Stomach (tissue), 9 donors: ENCODE results near the gene MAST4. TPM values are rescaled to one million over a fixed set of nuclear protein-coding genes. Genes with fewer than 3 reads are reported as not detected.

ENCODE experiments used
- DNase-seq, 2 donors: peaks; one replicate each; pipeline versions ENCODE4 v3.0.0 to v3.0.0-alpha.2; 2013 to 2019
- H3K27ac ChIP-seq, 5 donors: fragments of 200-600 bp in 4 of 5; sonication (generic) in 4 of 5; one replicate each; pipeline ENCODE4 v1.5.1; 2013 to 2019; ENCODE audit warnings: mild to moderate bottlenecking in 1 of 5, moderate library complexity in 1 of 5
- H3K27me3 ChIP-seq, 3 donors: fragments of 200-600 bp; sonication (generic); one replicate each; pipeline ENCODE4 v1.5.1; 2017 to 2019; ENCODE audit warnings: mixed run types in 1 of 3
- H3K36me3 ChIP-seq, 4 donors: fragments of 200-600 bp; sonication (generic); 1 replicate in 3 of 4; 2 replicates in 1 of 4; pipeline ENCODE4 v1.5.1; 2016 to 2019
- H3K4me1 ChIP-seq, 4 donors: fragments of 200-600 bp; sonication (generic); one replicate each; pipeline ENCODE4 v1.5.1; 2016 to 2019
- H3K4me3 ChIP-seq, 4 donors: fragments of 200-600 bp; sonication (generic) in 3 of 4; one replicate each; pipeline ENCODE4 v1.5.1; 2016 to 2019; ENCODE audit warnings: mild to moderate bottlenecking in 1 of 4
- H3K9me3 ChIP-seq, 4 donors: fragments of 200-600 bp; sonication (generic); one replicate each; pipeline ENCODE4 v1.5.1; 2016 to 2019
- EP300 ChIP-seq: sonication (generic); formaldehyde crosslinking; IDR thresholded peaks from one replicate; pipeline ENCODE4 v1.6.1; 2017; ENCODE audit warnings: antibody characterized with exemption
- POLR2A ChIP-seq, 4 donors: fragments of 450-650 bp; IDR thresholded peaks; one replicate each; pipeline ENCODE4 v1.6.1; 2016; ENCODE audit warnings: antibody characterized with exemption in 4 of 4, control low read depth in 2 of 4, mild to moderate bottlenecking in 1 of 4, moderate library complexity in 1 of 4
- POLR2AphosphoS5 ChIP-seq, 3 donors: sonication (generic); formaldehyde crosslinking; IDR thresholded peaks; one replicate each; pipeline ENCODE4 v1.6.1; 2016; ENCODE audit warnings: antibody characterized with exemption in 3 of 3
- WGBS, 5 donors: extraction: QIAGEN DNeasy Blood & Tissue Kit in 3 of 5; methylation state at CpG; one replicate each; pipeline versions ENCODE4 v1.1.5 to v1.1.7; 2013 to 2018; 5-methylcytosine and 5-hydroxymethylcytosine counted together
- intact Hi-C: fragments of 100-400 bp; cut with DNase I; formaldehyde crosslinking; loops from one replicate; pipeline ENCODE4 v1.15.1; 2023; ENCODE audit warnings: low total_unique reads
- polyA plus RNA-seq, 3 donors: library from polyadenylated mRNA; stranded (reverse); fragments of 200-250 nt; gene quantifications; one replicate each; pipeline ENCODE4 v1.2.3, GENCODE V29; 2013
- total RNA-seq, 5 donors: library from RNA; depleted of rRNA; stranded (reverse); fragments of >200 nt; gene quantifications; one replicate each; pipeline versions ENCODE4 v1.1.0 to v1.2.3, GENCODE V29; 2014 to 2016
- TF ChIP-seq, protein P1 (sequence below), 7 experiments: fragments of 450-650 bp in 4 of 7; fragments of 200-600 bp in 3 of 7; sonication (generic) in 3 of 7; IDR thresholded peaks; one replicate each; pipeline ENCODE4 v1.5.1; 2016 to 2019; ENCODE audit warnings: antibody characterized with exemption in 7 of 7, control low read depth in 2 of 7, mild to moderate bottlenecking in 1 of 7
- donor health status: healthy with polysubstance abuse.
- donor health status: Bipolar disorder and iron deficiency.
- donor health status: healthy.

The MAST4 gene
- total and polyA plus RNA-seq, 8 donors, result 1.5 to 52.5 (median 32.1) TPM

DNA sequence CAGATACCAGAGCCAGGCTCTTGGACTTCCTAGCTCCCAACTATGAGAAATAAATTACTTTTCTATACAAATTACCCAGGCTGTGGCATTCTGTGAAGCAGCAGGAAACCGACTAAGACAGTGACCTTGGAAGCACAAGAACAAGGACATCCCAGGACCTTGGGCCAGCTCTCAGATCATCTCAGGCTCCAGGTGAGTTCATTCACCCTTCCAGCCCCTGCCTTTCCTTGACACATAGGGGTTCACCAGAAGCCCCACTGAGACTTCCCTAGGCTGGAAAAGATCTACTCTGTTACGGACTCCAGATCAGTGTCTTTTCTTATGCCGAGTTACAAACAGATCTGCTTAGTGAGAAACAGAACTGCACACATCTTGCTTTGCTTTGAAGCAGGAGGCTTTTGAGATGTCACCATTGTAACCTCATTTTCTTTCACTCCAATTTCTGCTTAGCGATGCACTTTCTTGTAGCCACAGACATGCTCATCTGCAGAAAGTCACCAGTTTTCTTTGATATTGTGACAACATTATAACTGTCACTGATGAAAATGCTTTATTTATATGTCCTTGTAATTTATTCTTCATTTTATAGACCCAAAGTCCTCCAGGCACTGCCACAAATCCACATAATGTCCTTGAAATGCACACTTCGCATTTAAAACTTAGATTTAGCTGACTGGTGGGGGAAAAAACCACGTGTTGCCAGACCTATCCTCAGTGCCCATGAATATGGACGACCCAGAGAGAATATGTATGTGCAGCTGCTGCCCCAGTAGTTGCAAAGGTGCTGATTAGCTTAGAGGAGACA lies 592.3 kb downstream of the MAST4 start:
- no peak overlapping the region for H3K27ac ChIP-seq
- H3K4me1 ChIP-seq, result peaks cover 0 to 13% (median 6%) of the 10 kb centered on the region in 4 donors
- intact Hi-C loops, result no loop called here
- H3K27me3 ChIP-seq, result no peaks in the 10 kb centered on the region
- no peak for DNase-seq
- 83 to 88% (median 87%) methylated on average over 7 of the region's 7 CpGs for WGBS, 5 donors
- H3K9me3 ChIP-seq, result no peaks in the 10 kb centered on the region
- no peak overlapping the region for H3K4me3 ChIP-seq
- TF ChIP-seq, protein P1, sequence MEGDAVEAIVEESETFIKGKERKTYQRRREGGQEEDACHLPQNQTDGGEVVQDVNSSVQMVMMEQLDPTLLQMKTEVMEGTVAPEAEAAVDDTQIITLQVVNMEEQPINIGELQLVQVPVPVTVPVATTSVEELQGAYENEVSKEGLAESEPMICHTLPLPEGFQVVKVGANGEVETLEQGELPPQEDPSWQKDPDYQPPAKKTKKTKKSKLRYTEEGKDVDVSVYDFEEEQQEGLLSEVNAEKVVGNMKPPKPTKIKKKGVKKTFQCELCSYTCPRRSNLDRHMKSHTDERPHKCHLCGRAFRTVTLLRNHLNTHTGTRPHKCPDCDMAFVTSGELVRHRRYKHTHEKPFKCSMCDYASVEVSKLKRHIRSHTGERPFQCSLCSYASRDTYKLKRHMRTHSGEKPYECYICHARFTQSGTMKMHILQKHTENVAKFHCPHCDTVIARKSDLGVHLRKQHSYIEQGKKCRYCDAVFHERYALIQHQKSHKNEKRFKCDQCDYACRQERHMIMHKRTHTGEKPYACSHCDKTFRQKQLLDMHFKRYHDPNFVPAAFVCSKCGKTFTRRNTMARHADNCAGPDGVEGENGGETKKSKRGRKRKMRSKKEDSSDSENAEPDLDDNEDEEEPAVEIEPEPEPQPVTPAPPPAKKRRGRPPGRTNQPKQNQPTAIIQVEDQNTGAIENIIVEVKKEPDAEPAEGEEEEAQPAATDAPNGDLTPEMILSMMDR (IDR thresholded peaks at IDR 0.05), result no peak
- no peak for TF ChIP-seq EP300
- H3K36me3 ChIP-seq, result no peaks in the 10 kb centered on the region

DNA sequence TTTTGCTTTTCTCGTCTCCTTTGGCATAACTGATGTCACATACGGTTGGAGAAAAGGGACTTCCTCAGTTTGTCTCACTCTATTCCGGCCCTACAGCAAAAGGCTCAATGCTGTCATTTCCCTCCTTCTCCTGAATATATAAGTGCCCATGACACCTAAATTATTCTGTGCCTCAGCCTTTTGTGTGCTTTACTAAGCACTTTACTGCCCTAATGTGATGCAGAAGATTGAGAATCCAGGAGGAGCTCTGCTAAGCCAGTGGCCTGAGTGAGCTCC lies 592.8 kb downstream of the MAST4 start:
- Histone ChIP-seq H3K4me1 (peaks cover 0 to 16% (median 8%) of the 10 kb centered on the region in 4 donors), H3K36me3 (no peaks in the 10 kb centered on the region), H3K27ac (no peak overlapping the region), H3K27me3 (no peaks in the 10 kb centered on the region), H3K4me3 (no peak overlapping the region), H3K9me3 (no peaks in the 10 kb centered on the region)
- intact Hi-C loops, result no loop called here
- TF ChIP-seq POLR2AphosphoS5 (IDR thresholded peaks at IDR 0.05), result no peak
- TF ChIP-seq, protein P1 (IDR thresholded peaks at IDR 0.05), result no peak
- no peak for TF ChIP-seq EP300
- no peak for TF ChIP-seq POLR2A (IDR thresholded peaks at IDR 0.05)
- no peak for DNase-seq
- 84 to 95% (median 93%) methylated on average over 3 of the region's 3 CpGs for WGBS, 5 donors

DNA sequence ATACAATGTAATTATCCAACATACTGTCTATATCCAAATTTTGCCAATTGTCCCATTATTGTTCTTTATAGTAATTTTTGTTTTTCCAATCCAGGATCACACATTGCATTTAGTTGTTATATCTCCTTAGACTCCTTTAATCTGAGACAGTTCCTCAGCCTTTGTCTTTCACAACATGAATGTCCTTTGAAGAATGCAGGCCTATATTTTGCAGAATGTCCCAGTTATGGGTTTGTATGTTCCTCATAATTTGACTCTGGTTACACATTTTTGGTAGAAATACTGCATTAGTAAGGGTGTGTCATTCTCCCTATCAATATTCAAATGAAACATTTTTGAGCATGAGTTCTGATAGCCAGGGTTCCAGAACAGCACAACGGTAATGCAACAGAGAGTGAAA lies 593.7 kb downstream of the MAST4 start:
- 68 to 91% (median 85%) methylated on average over 1 of the region's 1 CpG for WGBS, 5 donors
- Histone ChIP-seq H3K4me3 (no peak overlapping the region), H3K9me3 (no peaks in the 10 kb centered on the region), H3K27me3 (no peaks in the 10 kb centered on the region), H3K36me3 (no peaks in the 10 kb centered on the region), H3K27ac (no peak overlapping the region), H3K4me1 (peaks cover 0 to 16% (median 8%) of the 10 kb centered on the region in 4 donors)
- DNase-seq, result no peak
- TF ChIP-seq POLR2A (IDR thresholded peaks at IDR 0.05) (no peak), POLR2AphosphoS5 (IDR thresholded peaks at IDR 0.05) (no peak), EP300 (no peak)
- TF ChIP-seq, protein P1 (IDR thresholded peaks at IDR 0.05), result no peak
- intact Hi-C loops, result no loop called here

DNA sequence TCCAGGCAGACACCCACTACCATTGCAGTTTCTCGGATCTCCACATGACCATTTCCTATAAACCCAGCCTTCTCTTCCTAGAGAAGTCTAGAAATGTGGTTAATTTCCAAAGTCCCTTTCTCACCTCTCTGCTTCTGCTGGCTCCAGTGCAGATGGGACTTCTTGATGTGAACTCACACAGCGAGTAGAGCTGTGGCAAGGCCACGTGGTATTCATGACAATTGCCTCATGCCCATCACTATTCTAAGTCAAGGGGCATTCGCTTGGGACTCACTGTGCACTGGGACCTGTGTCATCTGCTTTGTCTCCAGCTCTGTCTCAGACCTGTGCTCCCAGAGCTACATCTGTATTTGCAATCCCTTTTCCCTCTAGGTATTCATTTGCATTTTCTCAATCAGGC lies 594.2 kb downstream of the MAST4 start:
- TF ChIP-seq POLR2A (IDR thresholded peaks at IDR 0.05) (no peak), EP300 (no peak), POLR2AphosphoS5 (IDR thresholded peaks at IDR 0.05) (no peak)
- TF ChIP-seq, protein P1 (IDR thresholded peaks at IDR 0.05), result no peak
- no peak for DNase-seq
- H3K9me3 ChIP-seq, result no peaks in the 10 kb centered on the region

More for the DNA sequence above, 594.2 kb downstream of the MAST4 start:
- H3K36me3 ChIP-seq, result no peaks in the 10 kb centered on the region
- WGBS, 5 donors, result 80 to 97% (median 90%) methylated on average over 4 of the region's 4 CpGs
- no peak overlapping the region for H3K4me3 ChIP-seq
- H3K27ac ChIP-seq, result no peak overlapping the region
- intact Hi-C loops, result no loop called here
- H3K27me3 ChIP-seq, result no peaks in the 10 kb centered on the region
- H3K4me1 ChIP-seq, result peaks cover 0 to 16% (median 8%) of the 10 kb centered on the region in 4 donors
